AG10803 (cell line): ENCODE results near the gene PCDH8.

Experiments
- DNase-seq: peaks from one replicate; pipeline ENCODE4 v3.0.0; 2010; ENCODE audit warnings: low read depth
- H3K4me3 ChIP-seq: 2 replicates; pipeline ENCODE4 v1.5.1; 2011; ENCODE audit warnings: mild to moderate bottlenecking, low read length, control low read depth
- CTCF ChIP-seq: conservative IDR thresholded peaks from 2 replicates; pipeline ENCODE4 v1.5.1; 2011; ENCODE audit warnings: mild to moderate bottlenecking, low read length, control low read depth, inconsistent platforms

PCDH8 gene

GRCh38 chr13:52845766-52846566, 2.5 kb downstream of the PCDH8 start:
- no peak for TF ChIP-seq CTCF
- no peak for DNase-seq
- H3K4me3 ChIP-seq = no peak overlapping the region

GRCh38 chr13:52845334-52845761, 3.1 kb downstream of the PCDH8 start:
- no peak for DNase-seq
- no peak for TF ChIP-seq CTCF
- H3K4me3 ChIP-seq = no peak overlapping the region

- no peak for DNase-seq
- no peak overlapping the region for H3K4me3 ChIP-seq
- no peak for TF ChIP-seq CTCF
Observed at GRCh38 chr13:52844836-52845235, 3.6 kb downstream of the PCDH8 start.

- DNase-seq = no peak
- no peak overlapping the region for H3K4me3 ChIP-seq
- no peak for TF ChIP-seq CTCF
Observed at GRCh38 chr13:52842441-52842840, 6.0 kb downstream of the PCDH8 start.

DNA sequence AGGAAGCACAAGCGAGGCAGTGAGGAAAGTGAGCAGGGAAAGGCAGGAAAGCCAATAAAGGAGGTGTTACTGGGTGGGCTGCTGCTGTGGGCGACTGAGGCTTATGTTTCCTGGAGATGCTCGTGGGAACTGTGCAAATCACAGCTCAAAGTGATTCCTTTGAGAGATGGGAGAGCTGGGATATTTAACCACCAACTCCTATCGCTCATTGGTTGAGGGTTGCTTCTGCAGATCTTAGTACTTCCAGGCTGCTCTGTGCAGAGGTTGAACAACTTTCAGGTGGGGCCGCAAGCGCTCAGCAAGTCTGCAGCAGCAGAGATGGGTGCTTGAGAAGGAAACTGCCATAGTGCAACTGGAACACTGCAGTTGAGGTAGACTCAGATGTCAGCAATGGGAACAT, 8.4 kb downstream of the PCDH8 start:
- H3K4me3 ChIP-seq = no peak overlapping the region
- no peak for TF ChIP-seq CTCF
- DNase-seq = no peak

- no peak for TF ChIP-seq CTCF
- no peak overlapping the region for H3K4me3 ChIP-seq
- DNase-seq = no peak
Observed at GRCh38 chr13:52838433-52839107, 9.9 kb downstream of the PCDH8 start.

GRCh38 chr13:52837850-52838249, 10.6 kb downstream of the PCDH8 start:
- no peak overlapping the region for H3K4me3 ChIP-seq
- TF ChIP-seq CTCF = no peak
- DNase-seq = no peak
